Endothelial cell of umbilical vein (primary cell): ENCODE results near the gene BZW2. TPM values are rescaled to one million over a fixed set of nuclear protein-coding genes. Genes with fewer than 3 reads are reported as not detected.

Experiments used
- BruUV-seq: library from RNA; stranded (reverse); fragments of 400-500 nt; replicated peaks from 2 replicates; lab custom pipeline; 2021; lab: Mats Ljungman, UMichigan
- CTCF ChIA-PET: fragments of 300-600, 350-600 bp; sonication (Branson Sonifier 250); formaldehyde crosslinking; loops from one replicate; lab custom pipeline; 2021; ENCODE audit warnings: antibody characterized with exemption, inconsistent platforms; lab: Charles Lee
- POLR2A ChIA-PET: fragments of 300-600, 350-600 bp; sonication (Branson Sonifier 250); formaldehyde crosslinking; loops from one replicate; lab custom pipeline; 2021; ENCODE audit warnings: antibody characterized with exemption, inconsistent platforms; lab: Charles Lee
- DNase-seq: peaks from one replicate; pipeline ENCODE4 v3.0.0-alpha.2; 2011; ENCODE audit warnings: low read depth, low spot score
- FAIRE-seq: peaks from 2 replicates; lab custom pipeline; 2011; peaks lifted over from hg19 to GRCh38; lab: Jason Lieb, UNC
- H2AFZ ChIP-seq: 2 replicates; pipeline ENCODE4 v1.6.0; 2012; ENCODE audit warnings: low read depth, low read length, control low read depth, inconsistent platforms
- H3K27ac ChIP-seq: 2 replicates; pipeline ENCODE4 v1.5.1; 2011; ENCODE audit warnings: low read depth, mild to moderate bottlenecking, control low read depth, low read length, moderate library complexity; ENCODE audit not compliant: insufficient read depth
- H3K27me3 ChIP-seq, 2 experiments: 2 replicates each; pipeline versions ENCODE4 v1.6.0 to v1.6.1; 2011; ENCODE audit warnings: low read length in 2 of 2, mixed read lengths in 1 of 2; ENCODE audit not compliant: control insufficient read depth in 2 of 2, insufficient read depth in 2 of 2
- H3K36me3 ChIP-seq, 2 experiments: 2 replicates in 1 of 2; 3 replicates in 1 of 2; pipeline ENCODE4 v1.5.1; 2011; ENCODE audit warnings: low read length in 2 of 2, mild to moderate bottlenecking in 1 of 2, moderate library complexity in 1 of 2; ENCODE audit not compliant: control insufficient read depth in 2 of 2, insufficient read depth in 2 of 2; ENCODE audit errors: extremely low read depth in 1 of 2
- H3K4me1 ChIP-seq: 3 replicates; pipeline ENCODE4 v1.5.1; 2011; ENCODE audit warnings: mild to moderate bottlenecking, low read length; ENCODE audit not compliant: control insufficient read depth, insufficient read depth; ENCODE audit errors: extremely low read depth
- H3K4me2 ChIP-seq: 2 replicates; pipeline ENCODE4 v1.6.1; 2011; ENCODE audit warnings: low read length, control low read depth, mixed read lengths; ENCODE audit not compliant: insufficient read depth
- H3K4me3 ChIP-seq, 3 experiments: fragments of 200-600 bp in 1 of 3; sonication (generic), shearing (Covaris generic) in 1 of 3; replicated peaks in 1 of 3; 2 replicates each; pipeline ENCODE4 v1.5.1; 2011 to 2016; ENCODE audit warnings: control low read depth in 3 of 3, low read length in 3 of 3, mild to moderate bottlenecking in 2 of 3, inconsistent platforms in 1 of 3, low read depth in 1 of 3, moderate library complexity in 1 of 3; ENCODE audit not compliant: insufficient read depth in 1 of 3
- H3K79me2 ChIP-seq: 2 replicates; pipeline ENCODE4 v1.6.0; 2012; ENCODE audit warnings: low read length, inconsistent platforms; ENCODE audit not compliant: control insufficient read depth, insufficient read depth
- H3K9ac ChIP-seq: replicated peaks from 2 replicates; pipeline ENCODE3; 2011; ENCODE audit warnings: low read length, control low read depth; ENCODE audit not compliant: insufficient read depth; ENCODE audit errors: extremely low read depth
- H3K9me1 ChIP-seq: replicated peaks from 3 replicates; pipeline ENCODE4 v1.6.0; 2011; ENCODE audit warnings: mild to moderate bottlenecking, low read length; ENCODE audit not compliant: control insufficient read depth, insufficient read depth; ENCODE audit errors: extremely low read depth
- H3K9me3 ChIP-seq: replicated peaks from 2 replicates; pipeline ENCODE4 v1.5.1; 2012; ENCODE audit warnings: low read length, inconsistent platforms; ENCODE audit not compliant: control insufficient read depth, insufficient read depth
- H4K20me1 ChIP-seq: replicated peaks from 2 replicates; pipeline ENCODE3; 2011; ENCODE audit warnings: mild to moderate bottlenecking, low read length; ENCODE audit not compliant: control insufficient read depth, insufficient read depth; ENCODE audit errors: extremely low read depth
- CTCF ChIP-seq, 2 donors: IDR thresholded peaks; 1 replicate in 1 of 2; 2 replicates in 1 of 2; pipeline ENCODE4 v1.5.1; 2011; ENCODE audit warnings: low read length in 2 of 2, mild to moderate bottlenecking in 2 of 2, moderate library complexity in 2 of 2, control low read depth in 1 of 2, inconsistent platforms in 1 of 2, low read depth in 1 of 2; ENCODE audit not compliant: insufficient read depth in 1 of 2; ENCODE audit errors: extremely low read depth in 1 of 2
- EZH2 ChIP-seq: IDR thresholded peaks from 2 replicates; pipeline ENCODE4 v1.6.1; 2012; ENCODE audit warnings: borderline replicate concordance, low read depth, mild to moderate bottlenecking, moderate library complexity, low read length, inconsistent platforms; ENCODE audit not compliant: severe bottlenecking
- FOS ChIP-seq: IDR thresholded peaks from 2 replicates; pipeline ENCODE4 v1.6.1; 2011; ENCODE audit warnings: mild to moderate bottlenecking, low read length, moderate library complexity, borderline replicate concordance; ENCODE audit not compliant: insufficient read depth
- GATA2 ChIP-seq: IDR thresholded peaks from 2 replicates; pipeline ENCODE4 v1.7.0; 2011; ENCODE audit warnings: low read depth, mild to moderate bottlenecking, moderate library complexity, mixed read lengths, low read length; ENCODE audit not compliant: insufficient read length, insufficient read depth
- JUN ChIP-seq: IDR thresholded peaks from 2 replicates; pipeline ENCODE4 v1.6.1; 2011; ENCODE audit warnings: borderline replicate concordance, low read depth; ENCODE audit not compliant: insufficient read length, insufficient read depth
- MAX ChIP-seq: IDR thresholded peaks from 2 replicates; pipeline ENCODE4 v1.6.1; 2011; ENCODE audit not compliant: insufficient read depth, insufficient read length
- MYC ChIP-seq: IDR thresholded peaks from one replicate; pipeline ENCODE4 v1.6.1; 2011; ENCODE audit warnings: mild to moderate bottlenecking, low read depth, low read length
- POLR2A ChIP-seq: IDR thresholded peaks from 2 replicates; pipeline ENCODE4 v1.6.1; 2012; ENCODE audit warnings: low read depth, mild to moderate bottlenecking, control low read depth, low read length
- POLR2AphosphoS5 ChIP-seq: IDR thresholded peaks from 2 replicates; pipeline ENCODE4 v1.6.1; 2012; ENCODE audit warnings: low read depth, mild to moderate bottlenecking, control low read depth, low read length, moderate library complexity; ENCODE audit not compliant: insufficient read depth
- dilution Hi-C: fragments of 300-500 bp; cut with MboI; formaldehyde crosslinking; loops from one replicate; pipeline ENCODE4 v1.15.0; 2019; ENCODE audit warnings: low sequenced_read_pairs; ENCODE audit not compliant: extremely low pct_ligation_motif_present
- intact Hi-C: fragments of 100-400 bp; cut with micrococcal nuclease; formaldehyde crosslinking; loops from one replicate; pipeline ENCODE4 v1.10.0; 2022
- polyA plus RNA-seq, 4 experiments: library from polyadenylated mRNA; depleted of rRNA in 3 of 4; stranded (reverse) in 3 of 4; unstranded in 1 of 4; fragments of >200 nt; gene quantifications; 2 replicates each; pipeline versions ENCODE4 v1.2.1 to v1.2.3, GENCODE V29; 2011 to 2012; ENCODE audit warnings: missing spikeins in 1 of 4
- total RNA-seq: library from RNA; stranded (reverse); gene quantifications from 2 replicates; pipeline ENCODE4 v1.2.3, GENCODE V29; 2021

The BZW2 gene
- total and polyA plus RNA-seq, 2 donors (not counting 3 experiments of a cell fraction or from before 2014, with no cell fraction given), result 39.7 to 106 TPM

- TF ChIP-seq MYC (no peak), MAX (no peak), FOS (no peak), EZH2 (no peak), GATA2 (no peak), POLR2AphosphoS5 (no peak), POLR2A (no peak), JUN (no peak), CTCF (IDR thresholded peaks at IDR 0.05; ENCODE audit: extremely low read depth in 1 of 2, insufficient read depth in 1 of 2, low read depth in 1 of 2, low read length in 2 of 2) (no peak)
- no peak overlapping the region for H3K4me2 ChIP-seq
- no peak overlapping the region for H3K9ac ChIP-seq
- no peaks in the 10 kb centered on the region for H3K36me3 ChIP-seq
- dilution Hi-C loops, result no loop called here
- DNase-seq (no peak), FAIRE-seq (no peak)
- no peaks in the 10 kb centered on the region for H4K20me1 ChIP-seq
- H3K4me1 ChIP-seq, result no peaks in the 10 kb centered on the region
- POLR2A ChIA-PET, result no interaction called here
- H3K9me3 ChIP-seq, result no peaks in the 10 kb centered on the region
- H2AFZ ChIP-seq, result no peak overlapping the region
- H3K27me3 ChIP-seq, result no peaks in the 10 kb centered on the region
- no TSS peak for BruUV-seq
- CTCF ChIA-PET, result no interaction called here
- H3K4me3 ChIP-seq, result no peak overlapping the region
- intact Hi-C loops, result no loop called here
- no peaks in the 10 kb centered on the region for H3K79me2 ChIP-seq
- H3K9me1 ChIP-seq, result no peaks in the 10 kb centered on the region
- no peak overlapping the region for H3K27ac ChIP-seq
Observed at GRCh38 chr7:16715928-16716327, 69.9 kb downstream of the BZW2 start.
